CD14-positive monocyte (primary cell): ENCODE data around the gene MPP2. TPM values are rescaled to one million over a fixed set of nuclear protein-coding genes. Genes with fewer than 3 reads are reported as not detected.

Experiments
- DNase-seq, 3 donors: peaks; one replicate each; pipeline ENCODE4 v3.0.0-alpha.2; 2011 to 2022
- H2AFZ ChIP-seq: 2 replicates; pipeline ENCODE4 v1.6.0; 2012; ENCODE audit warnings: mild to moderate bottlenecking, low read depth, low read length, inconsistent platforms; ENCODE audit not compliant: insufficient read depth, poor library complexity, severe bottlenecking
- H3K27ac ChIP-seq, 2 donors: 1 replicate in 1 of 2; 2 replicates in 1 of 2; pipeline ENCODE4 v1.5.1; 2012 to 2013; ENCODE audit warnings: low read length in 2 of 2, control low read depth in 1 of 2, inconsistent platforms in 1 of 2, low read depth in 1 of 2, mild to moderate bottlenecking in 1 of 2
- H3K27me3 ChIP-seq, 2 donors: one replicate each; pipeline versions ENCODE4 v1.6.0 to v1.6.1; 2011 to 2013; ENCODE audit warnings: low read length in 2 of 2; ENCODE audit not compliant: control insufficient read depth in 2 of 2, insufficient read depth in 2 of 2
- H3K36me3 ChIP-seq, 2 donors: replicated peaks in 1 of 2; 1 replicate in 1 of 2; 2 replicates in 1 of 2; pipeline versions ENCODE4 v1.5.1 to v1.6.1; 2012 to 2013; ENCODE audit warnings: low read length in 2 of 2, control low read depth in 1 of 2, inconsistent platforms in 1 of 2, mild to moderate bottlenecking in 1 of 2; ENCODE audit not compliant: insufficient read depth in 2 of 2, control insufficient read depth in 1 of 2
- H3K4me1 ChIP-seq, 2 donors: 1 replicate in 1 of 2; 2 replicates in 1 of 2; pipeline versions ENCODE4 v1.5.1 to v1.6.1; 2012 to 2013; ENCODE audit warnings: low read length in 2 of 2, control low read depth in 1 of 2, inconsistent platforms in 1 of 2, mild to moderate bottlenecking in 1 of 2, moderate library complexity in 1 of 2; ENCODE audit not compliant: insufficient read depth in 2 of 2, control insufficient read depth in 1 of 2
- H3K4me2 ChIP-seq: replicated peaks from 2 replicates; pipeline ENCODE3; 2012; ENCODE audit warnings: low read length, moderate library complexity, mild to moderate bottlenecking; ENCODE audit not compliant: poor library complexity, severe bottlenecking; ENCODE audit errors: extremely low read depth
- H3K4me3 ChIP-seq, 3 experiments: fragments of 200-600 bp in 1 of 3; sonication (generic) in 1 of 3; replicated peaks in 1 of 3; 1 replicate in 2 of 3; 2 replicates in 1 of 3; pipeline ENCODE4 v1.5.1; 2011 to 2013; ENCODE audit warnings: low read length in 3 of 3, mild to moderate bottlenecking in 3 of 3, control low read depth in 2 of 3, low read depth in 2 of 3, inconsistent platforms in 1 of 3, moderate library complexity in 1 of 3
- H3K79me2 ChIP-seq: 2 replicates; pipeline ENCODE4 v1.6.0; 2012; ENCODE audit warnings: mild to moderate bottlenecking, control low read depth, inconsistent platforms, low read length, moderate library complexity; ENCODE audit not compliant: insufficient read depth
- H3K9ac ChIP-seq: 2 replicates; pipeline ENCODE4 v1.6.0; 2017; ENCODE audit warnings: low read length, mild to moderate bottlenecking; ENCODE audit not compliant: insufficient read depth, poor library complexity, severe bottlenecking
- H3K9me3 ChIP-seq, 2 donors: replicated peaks in 1 of 2; 1 replicate in 1 of 2; 2 replicates in 1 of 2; pipeline versions ENCODE4 v1.5.1 to v1.6.1; 2012 to 2013; ENCODE audit warnings: low read length in 2 of 2, control low read depth in 1 of 2; ENCODE audit not compliant: control insufficient read depth in 1 of 2, insufficient read depth in 1 of 2
- H4K20me1 ChIP-seq: 2 replicates; pipeline ENCODE4 v1.6.0; 2012; ENCODE audit warnings: mild to moderate bottlenecking, low read length, control low read depth, moderate library complexity; ENCODE audit not compliant: insufficient read depth
- H3K27ac Mint-ChIP-seq, 7 donors: one replicate each; pipeline ENCODE4 v1.8.0; 2020; ENCODE audit warnings: mild to moderate bottlenecking in 7 of 7, mixed read lengths in 7 of 7, moderate library complexity in 6 of 7, inconsistent platforms in 2 of 7
- H3K27me3 Mint-ChIP-seq, 3 donors: one replicate each; pipeline ENCODE4 v1.8.0; 2021 to 2022; ENCODE audit warnings: low read depth in 3 of 3, mild to moderate bottlenecking in 3 of 3, mixed read lengths in 3 of 3, moderate library complexity in 3 of 3, inconsistent platforms in 1 of 3
- H3K36me3 Mint-ChIP-seq, 2 donors: one replicate each; pipeline ENCODE4 v1.8.0; 2020; ENCODE audit warnings: mixed read lengths in 2 of 2, inconsistent platforms in 1 of 2, mild to moderate bottlenecking in 1 of 2
- H3K4me1 Mint-ChIP-seq: one replicate; pipeline ENCODE4 v1.8.0; 2020; ENCODE audit warnings: mild to moderate bottlenecking, mixed read lengths
- H3K4me3 Mint-ChIP-seq, 2 donors: one replicate each; pipeline ENCODE4 v1.8.0; 2020; ENCODE audit warnings: mild to moderate bottlenecking in 2 of 2, mixed read lengths in 2 of 2, moderate library complexity in 1 of 2
- H3K9me3 Mint-ChIP-seq, 7 donors: one replicate each; pipeline ENCODE4 v1.8.0; 2020 to 2022; ENCODE audit warnings: mixed read lengths in 7 of 7, mild to moderate bottlenecking in 6 of 7, moderate library complexity in 6 of 7, inconsistent platforms in 2 of 7
- WGBS: methylation state at CpG from one replicate; pipeline ENCODE4 v1.1.5; 2013; ENCODE audit warnings: missing lambda C conversion rate; ENCODE audit not compliant: insufficient coverage; 5-methylcytosine and 5-hydroxymethylcytosine counted together
- intact Hi-C, 2 donors: fragments of 100-400 bp; cut with micrococcal nuclease; formaldehyde crosslinking; loops; one replicate each; pipeline versions ENCODE4 v1.15.0 to v1.15.1; 2023
- polyA plus RNA-seq, 3 donors: library from polyadenylated mRNA; depleted of rRNA in 1 of 3; unstranded in 2 of 3; stranded (reverse) in 1 of 3; fragments of 300-500 nt in 2 of 3; fragments of >200 nt in 1 of 3; fragmentation: Illumina TruSeq in 2 of 3; gene quantifications; 1 replicate in 2 of 3; 2 replicates in 1 of 3; pipeline ENCODE4 v1.2.3, GENCODE V29; 2012 to 2021
- TF ChIP-seq, protein P1 (sequence below): fragments of 200-600 bp; IDR thresholded peaks from one replicate; pipeline ENCODE4 v1.8.0; 2022; ENCODE audit warnings: antibody characterized with exemption, mild to moderate bottlenecking

The MPP2 gene
- polyA plus RNA-seq, 3 donors = not detected

DNA sequence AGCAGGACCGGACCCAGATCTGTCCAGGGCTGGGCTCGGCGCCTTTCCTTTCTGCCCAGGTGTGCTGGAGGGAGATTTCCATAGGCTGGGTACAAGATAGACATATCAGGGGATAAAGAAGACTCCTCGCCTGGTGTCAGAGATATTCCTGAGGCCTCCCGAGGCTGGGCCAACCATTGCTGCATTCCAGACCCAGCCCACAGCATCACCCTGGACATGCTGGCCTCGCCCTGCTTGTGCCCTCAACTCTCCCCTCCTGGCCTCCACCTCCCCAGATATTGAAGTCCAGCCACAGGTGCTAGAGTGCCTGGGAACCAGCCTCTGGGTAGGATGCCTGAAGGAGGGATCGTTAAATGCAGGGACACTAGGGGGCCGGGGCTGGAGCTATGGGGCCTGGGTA, 58.2 kb downstream of the MPP2 start:
- no peaks in the 10 kb centered on the region for H3K36me3 ChIP-seq
- no peak overlapping the region for H3K9ac ChIP-seq
- Mint-ChIP-seq H3K27me3 (peaks cover 3 to 8% (median 6%) of the 10 kb centered on the region in 3 donors), H3K4me1 (peaks cover 18% of the 10 kb centered on the region), H3K9me3 (no peaks in the 10 kb centered on the region), H3K27ac (no peak overlapping the region), H3K36me3 (no peaks in the 10 kb centered on the region), H3K4me3 (no peak overlapping the region)
- DNase-seq = no peak
- no peaks in the 10 kb centered on the region for H4K20me1 ChIP-seq
- H2AFZ ChIP-seq = no peak overlapping the region
- no peak overlapping the region for H3K4me3 ChIP-seq
- no peaks in the 10 kb centered on the region for H3K27me3 ChIP-seq
- no peaks in the 10 kb centered on the region for H3K9me3 ChIP-seq
- 96% methylated on average over 4 of the region's 8 CpGs for WGBS
- no peak overlapping the region for H3K27ac ChIP-seq
- no peaks in the 10 kb centered on the region for H3K79me2 ChIP-seq
- TF ChIP-seq, protein P1, sequence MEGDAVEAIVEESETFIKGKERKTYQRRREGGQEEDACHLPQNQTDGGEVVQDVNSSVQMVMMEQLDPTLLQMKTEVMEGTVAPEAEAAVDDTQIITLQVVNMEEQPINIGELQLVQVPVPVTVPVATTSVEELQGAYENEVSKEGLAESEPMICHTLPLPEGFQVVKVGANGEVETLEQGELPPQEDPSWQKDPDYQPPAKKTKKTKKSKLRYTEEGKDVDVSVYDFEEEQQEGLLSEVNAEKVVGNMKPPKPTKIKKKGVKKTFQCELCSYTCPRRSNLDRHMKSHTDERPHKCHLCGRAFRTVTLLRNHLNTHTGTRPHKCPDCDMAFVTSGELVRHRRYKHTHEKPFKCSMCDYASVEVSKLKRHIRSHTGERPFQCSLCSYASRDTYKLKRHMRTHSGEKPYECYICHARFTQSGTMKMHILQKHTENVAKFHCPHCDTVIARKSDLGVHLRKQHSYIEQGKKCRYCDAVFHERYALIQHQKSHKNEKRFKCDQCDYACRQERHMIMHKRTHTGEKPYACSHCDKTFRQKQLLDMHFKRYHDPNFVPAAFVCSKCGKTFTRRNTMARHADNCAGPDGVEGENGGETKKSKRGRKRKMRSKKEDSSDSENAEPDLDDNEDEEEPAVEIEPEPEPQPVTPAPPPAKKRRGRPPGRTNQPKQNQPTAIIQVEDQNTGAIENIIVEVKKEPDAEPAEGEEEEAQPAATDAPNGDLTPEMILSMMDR = no peak
- H3K4me1 ChIP-seq = peaks cover 4 to 11% of the 10 kb centered on the region in 2 donors
- no peak overlapping the region for H3K4me2 ChIP-seq
- intact Hi-C loops = loop anchor here in 1 of 2 donors (5.0 kb wide), 1 partner anchor 157 kb away; no protein-coding TSS in a partner anchor

DNA sequence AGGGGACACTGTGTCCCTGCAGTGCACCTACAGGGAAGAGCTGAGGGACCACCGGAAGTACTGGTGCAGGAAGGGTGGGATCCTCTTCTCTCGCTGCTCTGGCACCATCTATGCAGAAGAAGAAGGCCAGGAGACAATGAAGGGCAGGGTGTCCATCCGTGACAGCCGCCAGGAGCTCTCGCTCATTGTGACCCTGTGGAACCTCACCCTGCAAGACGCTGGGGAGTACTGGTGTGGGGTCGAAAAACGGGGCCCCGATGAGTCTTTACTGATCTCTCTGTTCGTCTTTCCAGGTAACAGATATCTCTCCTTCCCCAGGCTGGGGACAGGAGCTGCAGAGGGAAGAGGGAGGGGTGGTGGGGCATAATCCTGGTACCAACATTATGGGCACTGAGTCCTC, 58.7 kb downstream of the MPP2 start:
- DNase-seq = no peak
- no peak overlapping the region for H3K4me3 Mint-ChIP-seq
- no peaks in the 10 kb centered on the region for H4K20me1 ChIP-seq
- WGBS = 97% methylated on average over 5 of the region's 10 CpGs
- H3K9me3 ChIP-seq = no peaks in the 10 kb centered on the region
- no peak overlapping the region for H3K27ac Mint-ChIP-seq
- H3K36me3 Mint-ChIP-seq = no peaks in the 10 kb centered on the region
- TF ChIP-seq, protein P1 = no peak
- H3K36me3 ChIP-seq = no peaks in the 10 kb centered on the region
- no peak overlapping the region for H3K4me3 ChIP-seq
- peaks cover 18% of the 10 kb centered on the region for H3K4me1 Mint-ChIP-seq
- intact Hi-C loops = loop anchor here in 1 of 2 donors (5.0 kb wide), 1 partner anchor 156 kb away; no protein-coding TSS in a partner anchor
- H3K4me2 ChIP-seq = no peak overlapping the region
- no peaks in the 10 kb centered on the region for H3K27me3 ChIP-seq
- no peak overlapping the region for H3K9ac ChIP-seq
- H3K9me3 Mint-ChIP-seq = no peaks in the 10 kb centered on the region
- H3K27me3 Mint-ChIP-seq = peaks cover 3 to 6% (median 6%) of the 10 kb centered on the region in 3 donors
- no peak overlapping the region for H2AFZ ChIP-seq
- H3K79me2 ChIP-seq = no peaks in the 10 kb centered on the region
- H3K27ac ChIP-seq = no peak overlapping the region
- H3K4me1 ChIP-seq = peaks cover 4 to 11% of the 10 kb centered on the region in 2 donors
